GM12878 (cell line): ENCODE results near the gene DUS2. TPM values are rescaled to one million over a fixed set of nuclear protein-coding genes. Genes with fewer than 3 reads are reported as not detected.

Source experiments
- ATAC-seq: fragments of 200-7000 bp; cut with Tn5 transposase; 3 replicates; pipeline ENCODE4 v1.9.1; 2020; ENCODE audit warnings: mild to moderate bottlenecking, moderate library complexity
- BruUV-seq: library from RNA; stranded (reverse); fragments of 400-500 nt; replicated peaks from 2 replicates; lab custom pipeline; 2021; lab: Mats Ljungman, UMichigan
- CTCF ChIA-PET: fragments of 300-600 bp; sonication (Branson Sonifier 250); formaldehyde crosslinking; extraction: SDS; loops from one replicate; lab custom pipeline; 2021; ENCODE audit warnings: inconsistent platforms; lab: Yijun Ruan, JAX
- POLR2A ChIA-PET: fragments of 350-600 bp; formaldehyde crosslinking; extraction: SDS; loops from one replicate; lab custom pipeline; 2021; ENCODE audit warnings: inconsistent platforms; lab: Charles Lee
- RAD21 ChIA-PET: fragments of 300-600 bp; sonication (Branson Sonifier 250); formaldehyde crosslinking; loops from one replicate; lab custom pipeline; 2023; ENCODE audit warnings: antibody characterized with exemption; ENCODE audit not compliant: unreplicated experiment; lab: Charles Lee
- SMC1A ChIA-PET: fragments of 300-600 bp; sonication (Branson Sonifier 250); formaldehyde crosslinking; loops from one replicate; lab custom pipeline; 2023; ENCODE audit not compliant: unreplicated experiment, uncharacterized antibody; lab: Charles Lee
- DNase-seq: peaks from one replicate; pipeline ENCODE4 v3.0.0-alpha.2; 2011; ENCODE audit warnings: low read depth, low spot score
- FAIRE-seq: peaks from 3 replicates; lab custom pipeline; 2011; peaks lifted over from hg19 to GRCh38; lab: Jason Lieb, UNC
- H2AFZ ChIP-seq: 2 replicates; pipeline ENCODE4 v1.6.0; 2011; ENCODE audit warnings: low read depth, low read length, control low read depth; ENCODE audit not compliant: control insufficient read depth
- H3K27ac ChIP-seq: 2 replicates; pipeline ENCODE4 v1.5.1; 2011; ENCODE audit warnings: control low read depth; ENCODE audit not compliant: control insufficient read depth, insufficient read depth
- H3K27me3 ChIP-seq, 2 experiments: replicated peaks in 1 of 2; 2 replicates each; pipeline versions ENCODE4 v1.6.0 to v1.6.1; 2011; ENCODE audit warnings: low read length in 1 of 2; ENCODE audit not compliant: control insufficient read depth in 2 of 2, insufficient read depth in 2 of 2
- H3K36me3 ChIP-seq, 2 experiments: 2 replicates each; pipeline ENCODE4 v1.5.1; 2011; ENCODE audit warnings: low read length in 1 of 2; ENCODE audit not compliant: control insufficient read depth in 2 of 2, insufficient read depth in 2 of 2
- H3K4me1 ChIP-seq: 2 replicates; pipeline ENCODE4 v1.6.1; 2011; ENCODE audit warnings: mild to moderate bottlenecking, low read length, moderate library complexity, mixed read lengths; ENCODE audit not compliant: control insufficient read depth, insufficient read depth
- H3K4me2 ChIP-seq: 2 replicates; pipeline ENCODE4 v1.6.0; 2011; ENCODE audit warnings: control low read depth; ENCODE audit not compliant: control insufficient read depth, insufficient read depth
- H3K4me3 ChIP-seq: fragments of 200-600 bp; sonication (generic); 2 replicates; pipeline ENCODE4 v1.5.1; 2016
- H3K79me2 ChIP-seq: 2 replicates; pipeline ENCODE4 v1.6.0; 2011; ENCODE audit warnings: low read length; ENCODE audit not compliant: control insufficient read depth, insufficient read depth
- H3K9ac ChIP-seq: 2 replicates; pipeline ENCODE4 v1.8.0; 2011; ENCODE audit warnings: low read length, control low read depth, mixed read lengths; ENCODE audit not compliant: control insufficient read depth, insufficient read depth
- H3K9me3 ChIP-seq: replicated peaks from 3 replicates; pipeline ENCODE4 v1.5.1; 2011; ENCODE audit warnings: mild to moderate bottlenecking, low read length; ENCODE audit not compliant: control insufficient read depth, insufficient read depth
- H4K20me1 ChIP-seq: 2 replicates; pipeline ENCODE4 v1.6.0; 2011; ENCODE audit not compliant: control insufficient read depth, insufficient read depth
- BCLAF1 ChIP-seq: fragments of 450-650 bp; IDR thresholded peaks from 2 replicates; pipeline ENCODE4 v1.6.1; 2017; ENCODE audit warnings: antibody characterized with exemption, mild to moderate bottlenecking, moderate library complexity
- CHD4 ChIP-seq: fragments of 200-600 bp; sonication (generic); IDR thresholded peaks from 2 replicates; pipeline ENCODE4 v1.6.1; 2016; ENCODE audit warnings: mild to moderate bottlenecking
- E2F4 ChIP-seq: IDR thresholded peaks from 2 replicates; pipeline ENCODE4 v1.6.1; 2012; ENCODE audit warnings: low read depth, low read length, improper control_type of control experiment
- FOXK2 ChIP-seq: fragments of 450-650 bp; IDR thresholded peaks from 2 replicates; pipeline ENCODE4 v1.6.1; 2017; ENCODE audit warnings: mild to moderate bottlenecking, moderate library complexity
- HDAC2 ChIP-seq: fragments of 200-600 bp; sonication (generic); IDR thresholded peaks from 2 replicates; pipeline ENCODE4 v1.6.1; 2017
- JUND ChIP-seq: IDR thresholded peaks from 2 replicates; pipeline ENCODE4 v1.6.1; 2012; ENCODE audit warnings: low read depth, mild to moderate bottlenecking, low read length, improper control_type of control experiment, moderate library complexity
- WGBS: methylation state at CpG from one replicate; pipeline ENCODE4 v1.1.6; 2016; ENCODE audit warnings: low lambda C conversion rate; ENCODE audit not compliant: insufficient replicate concordance, insufficient coverage; ENCODE audit errors: missing lambda C conversion rate; 5-methylcytosine and 5-hydroxymethylcytosine counted together
- in situ Hi-C: fragments of 300-500 bp; cut with MboI; formaldehyde crosslinking; loops from 9 replicates; pipeline ENCODE4 v1.14.3; 2018; ENCODE audit warnings: mixed read lengths
- intact Hi-C: fragments of 100-400 bp; cut with micrococcal nuclease; formaldehyde crosslinking; loops from one replicate; pipeline ENCODE4 v1.14.2; 2022; ENCODE audit not compliant: unreplicated experiment
- polyA plus RNA-seq, 11 experiments: library from polyadenylated mRNA; depleted of rRNA in 4 of 11; unstranded in 6 of 11; stranded (reverse) in 5 of 11; fragments of >200 nt; fragmentation: Nextera tagmentation in 4 of 11; fragmentation: Illumina TruSeq in 1 of 11; extraction: Ambion mirVana in 4 of 11; extraction: Trizol in 1 of 11; gene quantifications; 1 replicate in 1 of 11; 2 replicates in 10 of 11; pipeline versions ENCODE4 v1.2.1 to v1.2.3, GENCODE V29; 2011 to 2016; ENCODE audit warnings: inconsistent platforms in 2 of 11, missing spikeins in 2 of 11, low read depth in 1 of 11
- total RNA-seq, 4 experiments: library from RNA; depleted of rRNA in 3 of 4; stranded (reverse); fragments of >200 nt in 3 of 4; fragmentation: Illumina TruSeq in 1 of 4; extraction: Trizol in 1 of 4; gene quantifications; 2 replicates each; pipeline versions ENCODE4 v1.2.1 to v1.2.3, GENCODE V29; 2013 to 2021

Gene DUS2
- total and polyA plus RNA-seq, 10 of the 15 experiments (the other 5 are each of a cell fraction or from before 2014, with no cell fraction given) = 4.8 to 32.3 (median 25.5) TPM

GRCh38 chr16:68055395-68055794 is 32.3 kb downstream of the DUS2 start:
- intact Hi-C loops (no loop called here), in situ Hi-C loops (no loop called here)
- FAIRE-seq (no peak), ATAC-seq (no peak), DNase-seq (no peak)
- H3K79me2 ChIP-seq = no peaks in the 10 kb centered on the region
- no peak for TF ChIP-seq CHD4
- no peak for TF ChIP-seq BCLAF1
- no peak for TF ChIP-seq JUND
- no peak for TF ChIP-seq HDAC2
- TF ChIP-seq FOXK2 = no peak
- TF ChIP-seq E2F4 = no peak
- ChIA-PET CTCF (interaction anchor here (0.9 to 1.7 kb wide), 2 partner anchors 10 to 171 kb away, joined by 3 to 4 read pairs; no protein-coding TSS in a partner anchor), RAD21 (no interaction called here), POLR2A (interaction anchor here (1.4 kb wide), 1 partner anchor 19 kb away, joined by 3 read pairs; no protein-coding TSS in a partner anchor), SMC1A (interaction anchor here (0.6 kb wide), 1 partner anchor 18 kb away, joined by 4 read pairs; no protein-coding TSS in a partner anchor)
- H3K36me3 ChIP-seq = peaks cover 3 to 19% of the 10 kb centered on the region in 2 experiments; a peak in 3 of 4 replicates
- no peaks in the 10 kb centered on the region for H4K20me1 ChIP-seq
- H3K9me3 ChIP-seq = no peaks in the 10 kb centered on the region
- 98% methylated on average over 3 of the region's 3 CpGs for WGBS
- H3K4me1 ChIP-seq = no peaks in the 10 kb centered on the region
- H3K27ac ChIP-seq = no peak overlapping the region
- H3K9ac ChIP-seq = no peak overlapping the region
- H3K27me3 ChIP-seq = no peaks in the 10 kb centered on the region
- no TSS peak for BruUV-seq
- H3K4me2 ChIP-seq = no peak overlapping the region
- no peak overlapping the region for H3K4me3 ChIP-seq
- H2AFZ ChIP-seq = no peak overlapping the region
